SK-N-SH (cell line): ENCODE results near the gene AGPAT3.

Source experiments
- EP300 ChIP-seq, 2 experiments: IDR thresholded peaks; 2 replicates each; pipeline versions ENCODE4 v1.4.0 to v1.6.1; 2012; ENCODE audit warnings: borderline replicate concordance in 1 of 2, low read depth in 1 of 2, low read length in 1 of 2
- MAX ChIP-seq: IDR thresholded peaks from 2 replicates; pipeline ENCODE4 v1.4.0; 2012; ENCODE audit warnings: low read depth
- NFIC ChIP-seq: IDR thresholded peaks from 2 replicates; pipeline ENCODE4 v1.4.0; 2012; ENCODE audit warnings: borderline replicate concordance
- RAD21 ChIP-seq: IDR thresholded peaks from 2 replicates; pipeline ENCODE4 v1.6.1; 2012; ENCODE audit warnings: mild to moderate bottlenecking, low read length
- RFX5 ChIP-seq: IDR thresholded peaks from 2 replicates; pipeline ENCODE4 v1.6.1; 2012; ENCODE audit warnings: mild to moderate bottlenecking, improper control_type of control experiment, low read length
- SIN3A ChIP-seq: IDR thresholded peaks from 2 replicates; pipeline ENCODE4 v1.6.1; 2012; ENCODE audit warnings: low read depth, mild to moderate bottlenecking, low read length, moderate library complexity, borderline replicate concordance
- TF ChIP-seq, protein P1 (sequence below): fragments of 200-600 bp; sonication (generic); IDR thresholded peaks from 2 replicates; pipeline ENCODE4 v1.6.1; 2017; ENCODE audit warnings: antibody characterized with exemption, mild to moderate bottlenecking, moderate library complexity

DNA sequence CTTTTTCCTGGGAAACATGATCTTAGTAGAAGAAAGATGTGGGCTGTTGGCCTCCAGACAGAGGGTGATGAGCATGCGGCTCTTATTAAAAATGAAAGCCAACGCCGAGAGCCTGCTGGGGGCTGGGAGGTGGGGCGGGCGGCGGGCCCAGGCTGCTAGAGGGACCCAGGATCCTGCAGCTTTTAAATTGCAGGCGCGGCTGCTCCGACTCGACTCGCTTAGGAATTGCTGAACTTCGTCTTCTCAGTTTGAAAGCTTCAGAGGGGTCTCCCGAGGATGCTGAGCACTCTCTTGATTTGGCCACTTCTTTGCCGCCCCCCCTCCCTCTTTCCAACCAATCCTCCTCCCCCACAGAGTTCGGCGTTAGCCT lies 1.2 kb downstream of the AGPAT3 start:
- TF ChIP-seq RAD21 (no peak), EP300 (IDR thresholded peaks at IDR 0.05; ENCODE audit: borderline replicate concordance in 1 of 2, low read depth in 1 of 2, low read length in 1 of 2) (no peak), NFIC (no peak), SIN3A (no peak), RFX5 (no peak), MAX (peak; percentile 30; the same call in 1 of the 2 replicates)
- TF ChIP-seq, protein P1, sequence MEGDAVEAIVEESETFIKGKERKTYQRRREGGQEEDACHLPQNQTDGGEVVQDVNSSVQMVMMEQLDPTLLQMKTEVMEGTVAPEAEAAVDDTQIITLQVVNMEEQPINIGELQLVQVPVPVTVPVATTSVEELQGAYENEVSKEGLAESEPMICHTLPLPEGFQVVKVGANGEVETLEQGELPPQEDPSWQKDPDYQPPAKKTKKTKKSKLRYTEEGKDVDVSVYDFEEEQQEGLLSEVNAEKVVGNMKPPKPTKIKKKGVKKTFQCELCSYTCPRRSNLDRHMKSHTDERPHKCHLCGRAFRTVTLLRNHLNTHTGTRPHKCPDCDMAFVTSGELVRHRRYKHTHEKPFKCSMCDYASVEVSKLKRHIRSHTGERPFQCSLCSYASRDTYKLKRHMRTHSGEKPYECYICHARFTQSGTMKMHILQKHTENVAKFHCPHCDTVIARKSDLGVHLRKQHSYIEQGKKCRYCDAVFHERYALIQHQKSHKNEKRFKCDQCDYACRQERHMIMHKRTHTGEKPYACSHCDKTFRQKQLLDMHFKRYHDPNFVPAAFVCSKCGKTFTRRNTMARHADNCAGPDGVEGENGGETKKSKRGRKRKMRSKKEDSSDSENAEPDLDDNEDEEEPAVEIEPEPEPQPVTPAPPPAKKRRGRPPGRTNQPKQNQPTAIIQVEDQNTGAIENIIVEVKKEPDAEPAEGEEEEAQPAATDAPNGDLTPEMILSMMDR, result no peak
